HG02973 (cell line): Measurements from ENCODE around the gene CEP295NL.
"Not testable (repeated sequence)": the region's sequence is repeated elsewhere in the genome, so short reads cannot be mapped to it uniquely, and the experiment has no call there.

Experiments
- ATAC-seq: cut with Tn5 transposase; IDR thresholded peaks from one replicate; pipeline ENCODE4 v1.9.1; 2021; ENCODE audit warnings: moderate library complexity; ENCODE audit not compliant: unreplicated experiment

CEP295NL gene

GRCh38 chr17:78903101-78903779 is at the start of gene CEP295NL:
Gene CEP295NL, minus strand, starts transcription at chr17:78903201. Its CDS starts 1,373 bp downstream, at chr17:78901828.
- ATAC-seq, result no peak

- no peak for ATAC-seq
Measured at GRCh38 chr17:78952706-78953105, 49.7 kb upstream of the CEP295NL start.

- no peak for ATAC-seq
Measured at GRCh38 chr17:78951967-78952551, 49.1 kb upstream of the CEP295NL start.

- ATAC-seq, result no peak
Measured at GRCh38 chr17:78950870-78951269, 47.9 kb upstream of the CEP295NL start.

- no peak for ATAC-seq
Measured at GRCh38 chr17:78947235-78948149, 44.5 kb upstream of the CEP295NL start.

- ATAC-seq, result no peak
Measured at GRCh38 chr17:78946631-78947030, 43.6 kb upstream of the CEP295NL start.

GRCh38 chr17:78946131-78946530 is 43.1 kb upstream of the CEP295NL start:
- no peak for ATAC-seq

GRCh38 chr17:78945455-78945854 is 42.5 kb upstream of the CEP295NL start:
- ATAC-seq, result not testable (repeated sequence)

- no peak for ATAC-seq
Measured at GRCh38 chr17:78944956-78945355, 42.0 kb upstream of the CEP295NL start.

- no peak for ATAC-seq
Measured at GRCh38 chr17:78944026-78944425, 41.0 kb upstream of the CEP295NL start.

GRCh38 chr17:78940708-78941107 is 37.7 kb upstream of the CEP295NL start:
- no peak for ATAC-seq

- no peak for ATAC-seq
Measured at GRCh38 chr17:78940258-78940657, 37.3 kb upstream of the CEP295NL start.

- ATAC-seq, result no peak
Measured at GRCh38 chr17:78939615-78940014, 36.6 kb upstream of the CEP295NL start.

GRCh38 chr17:78937561-78937960 is 34.6 kb upstream of the CEP295NL start:
- ATAC-seq, result no peak

- ATAC-seq, result no peak
Measured at GRCh38 chr17:78935419-78936323, 32.7 kb upstream of the CEP295NL start.

- no peak for ATAC-seq
Measured at GRCh38 chr17:78934681-78935418, 31.8 kb upstream of the CEP295NL start.

- no peak for ATAC-seq
Measured at GRCh38 chr17:78933959-78934568, 31.1 kb upstream of the CEP295NL start.

- ATAC-seq, result no peak
Measured at GRCh38 chr17:78933025-78933958, 30.3 kb upstream of the CEP295NL start.
